Psoas muscle (tissue), 8 donors: Measurements from ENCODE around the gene KIAA0040. TPM values are rescaled to one million over a fixed set of nuclear protein-coding genes. Genes with fewer than 3 reads are reported as not detected.

ENCODE experiments used
- ATAC-seq, 4 donors: fragments of 200-7000 bp; cut with Tn5 transposase; one replicate each; pipeline ENCODE4 v1.9.1; 2020; ENCODE audit warnings: moderate library complexity in 3 of 4, mild to moderate bottlenecking in 2 of 4
- DNase-seq, 2 donors: peaks; one replicate each; pipeline ENCODE4 v3.0.0-alpha.2; 2020
- H3K27ac ChIP-seq: fragments of 200-600 bp; one replicate; pipeline ENCODE4 v1.8.0; 2022
- H3K27me3 ChIP-seq, 3 donors: fragments of 200-600 bp in 1 of 3; one replicate each; pipeline versions ENCODE4 v1.6.1 to v1.8.0; 2013 to 2022; ENCODE audit warnings: low read length in 2 of 3, mild to moderate bottlenecking in 2 of 3, moderate library complexity in 1 of 3; ENCODE audit not compliant: insufficient read depth in 3 of 3
- H3K36me3 ChIP-seq, 2 donors: fragments of 200-600 bp in 1 of 2; one replicate each; pipeline versions ENCODE4 v1.6.1 to v1.8.0; 2013 to 2022; ENCODE audit warnings: low read depth in 1 of 2, mild to moderate bottlenecking in 1 of 2, moderate library complexity in 1 of 2; ENCODE audit not compliant: insufficient read depth in 1 of 2
- H3K4me1 ChIP-seq: fragments of 200-600 bp; one replicate; pipeline ENCODE4 v1.8.0; 2022
- H3K4me3 ChIP-seq: fragments of 200-600 bp; one replicate; pipeline ENCODE4 v1.8.0; 2022; ENCODE audit warnings: mild to moderate bottlenecking
- H3K9me3 ChIP-seq: fragments of 200-600 bp; one replicate; pipeline ENCODE4 v1.8.0; 2022
- WGBS, 3 donors: extraction: QIAGEN DNeasy Blood & Tissue Kit; methylation state at CpG; one replicate each; pipeline versions ENCODE4 v1.1.6 to v1.1.7; 2013; 5-methylcytosine and 5-hydroxymethylcytosine counted together
- intact Hi-C, 2 donors: fragments of 100-400 bp; cut with DNase I; formaldehyde crosslinking; loops; one replicate each; pipeline versions ENCODE4 v1.11.0 to v1.14.2; 2022
- polyA plus RNA-seq, 3 donors: library from polyadenylated mRNA; stranded (reverse); fragments of 200-250 nt; gene quantifications; one replicate each; pipeline ENCODE4 v1.2.3, GENCODE V29; 2013
- total RNA-seq, 4 donors: library from RNA; stranded (reverse); fragmentation: NEBNext Ultra II Directional in 2 of 4; extraction: Animal tissue kit (Norgen Biotek cat#: 25700) in 2 of 4; gene quantifications; one replicate each; pipeline versions ENCODE4 v1.2.1 to v1.2.4, GENCODE V29; 2021 to 2023
- TF ChIP-seq, protein P1 (sequence below): fragments of 200-600 bp; IDR thresholded peaks from one replicate; pipeline ENCODE4 v1.8.0; 2022; ENCODE audit warnings: antibody characterized with exemption
- donor health status: healthy with polysubstance abuse.
- donor health status: DM: no; HTN: no; CAD: no; lungs with moderate emphysema.
- donor health status: Bipolar disorder and iron deficiency.
- donor health status: healthy.
- donor health status: DM: yes; HTN: yes; CAD: no.
- donor health status: DM: no; HTN: no; CAD: no.
- donor health status: DM: no; HTN: no; CAD: no.
- donor health status: DM: yes; HTN: yes; CAD: no.

The KIAA0040 gene
- total and polyA plus RNA-seq, 7 donors, result 5.7 to 48.0 (median 11.0) TPM

DNA sequence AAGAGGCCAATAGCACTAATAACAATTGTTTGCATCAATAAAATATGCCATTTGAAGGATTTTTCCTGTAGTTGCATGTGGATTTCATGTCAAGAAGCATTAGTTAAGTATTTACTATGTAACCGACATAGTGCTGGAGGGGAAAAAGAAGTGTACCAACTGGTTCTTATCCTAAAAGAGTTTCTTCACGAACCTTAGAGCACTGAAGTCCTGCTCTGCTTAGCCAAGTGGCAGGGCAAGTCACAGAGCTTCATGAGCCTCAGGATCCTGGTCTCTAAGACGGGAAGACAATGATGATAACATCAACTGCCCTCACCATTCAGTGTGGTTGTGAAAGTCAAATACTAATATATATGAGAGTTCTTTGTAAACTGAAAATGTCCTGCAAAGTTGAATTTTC, 14.1 kb downstream of the KIAA0040 start:
- H3K9me3 ChIP-seq, result no peaks in the 10 kb centered on the region
- H3K27me3 ChIP-seq, result no peaks in the 10 kb centered on the region
- H3K4me3 ChIP-seq, result no peak overlapping the region
- intact Hi-C loops, result no loop called here
- no peak overlapping the region for H3K27ac ChIP-seq
- DNase-seq (no peak), ATAC-seq (no peak)
- peaks cover 17% of the 10 kb centered on the region for H3K4me1 ChIP-seq
- TF ChIP-seq, protein P1, sequence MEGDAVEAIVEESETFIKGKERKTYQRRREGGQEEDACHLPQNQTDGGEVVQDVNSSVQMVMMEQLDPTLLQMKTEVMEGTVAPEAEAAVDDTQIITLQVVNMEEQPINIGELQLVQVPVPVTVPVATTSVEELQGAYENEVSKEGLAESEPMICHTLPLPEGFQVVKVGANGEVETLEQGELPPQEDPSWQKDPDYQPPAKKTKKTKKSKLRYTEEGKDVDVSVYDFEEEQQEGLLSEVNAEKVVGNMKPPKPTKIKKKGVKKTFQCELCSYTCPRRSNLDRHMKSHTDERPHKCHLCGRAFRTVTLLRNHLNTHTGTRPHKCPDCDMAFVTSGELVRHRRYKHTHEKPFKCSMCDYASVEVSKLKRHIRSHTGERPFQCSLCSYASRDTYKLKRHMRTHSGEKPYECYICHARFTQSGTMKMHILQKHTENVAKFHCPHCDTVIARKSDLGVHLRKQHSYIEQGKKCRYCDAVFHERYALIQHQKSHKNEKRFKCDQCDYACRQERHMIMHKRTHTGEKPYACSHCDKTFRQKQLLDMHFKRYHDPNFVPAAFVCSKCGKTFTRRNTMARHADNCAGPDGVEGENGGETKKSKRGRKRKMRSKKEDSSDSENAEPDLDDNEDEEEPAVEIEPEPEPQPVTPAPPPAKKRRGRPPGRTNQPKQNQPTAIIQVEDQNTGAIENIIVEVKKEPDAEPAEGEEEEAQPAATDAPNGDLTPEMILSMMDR, result no peak
- peaks cover 2 to 21% of the 10 kb centered on the region in 2 donors for H3K36me3 ChIP-seq
- 82 to 86% (median 85%) methylated on average over 3 of the region's 3 CpGs for WGBS, 3 donors

DNA sequence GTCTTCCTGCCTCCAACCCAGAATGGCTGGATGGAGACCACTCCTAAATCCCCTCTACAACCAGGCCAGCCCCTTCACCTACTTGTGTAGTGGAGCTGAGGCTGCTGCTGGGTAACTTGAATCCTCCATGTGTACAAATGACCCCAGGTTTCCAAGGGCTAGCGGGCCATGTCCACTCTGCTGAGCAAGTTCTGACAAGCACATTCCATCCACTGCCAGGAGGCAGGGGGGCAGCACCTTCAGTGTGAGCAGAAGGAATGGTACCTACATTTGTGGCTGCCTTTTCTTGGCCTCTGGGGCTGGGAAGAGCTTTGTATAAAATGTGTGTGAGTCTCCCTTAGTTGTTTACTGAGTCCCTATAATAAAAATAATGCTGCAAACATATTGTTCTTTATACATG, 14.5 kb downstream of the KIAA0040 start:
- WGBS, 3 donors, result 50 to 86% (median 56%) methylated on average over 1 of the region's 1 CpG
- ATAC-seq, result no peak
- Histone ChIP-seq H3K4me1 (peaks cover 17% of the 10 kb centered on the region), H3K9me3 (no peaks in the 10 kb centered on the region), H3K27me3 (no peaks in the 10 kb centered on the region), H3K27ac (no peak overlapping the region), H3K36me3 (peaks cover 4 to 21% of the 10 kb centered on the region in 2 donors), H3K4me3 (no peak overlapping the region)
- DNase-seq, result no peak
- intact Hi-C loops, result no loop called here
- TF ChIP-seq, protein P1, result no peak

DNA sequence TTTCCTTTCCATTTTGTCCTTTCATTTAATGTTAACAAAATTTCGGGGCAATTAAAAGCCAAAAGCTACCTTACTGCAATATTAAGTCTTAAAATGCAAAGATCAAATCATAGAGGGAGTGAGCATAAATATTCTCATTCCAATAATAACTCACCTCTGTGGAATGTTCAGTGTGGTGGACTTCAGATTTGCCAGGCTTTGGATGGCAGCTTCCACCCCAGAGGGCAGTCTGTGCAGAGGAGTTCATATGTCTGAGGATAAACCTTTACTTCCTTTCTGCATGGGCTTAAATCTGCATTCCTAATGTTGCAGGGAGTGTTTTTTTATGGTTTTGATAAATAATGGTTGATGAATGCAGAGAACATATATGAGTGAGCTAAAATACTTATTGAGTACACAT, 16.3 kb downstream of the KIAA0040 start:
- H3K9me3 ChIP-seq, result no peaks in the 10 kb centered on the region
- no peak for ATAC-seq
- DNase-seq, result no peak
- intact Hi-C loops, result no loop called here
- no peak overlapping the region for H3K27ac ChIP-seq
- TF ChIP-seq, protein P1, result no peak
- H3K36me3 ChIP-seq, result peaks cover 6 to 21% of the 10 kb centered on the region in 2 donors
- 98 to 100% (median 100%) methylated on average over 1 of the region's 1 CpG for WGBS, 3 donors
- H3K27me3 ChIP-seq, result no peaks in the 10 kb centered on the region
- H3K4me3 ChIP-seq, result no peak overlapping the region
- peaks cover 17% of the 10 kb centered on the region for H3K4me1 ChIP-seq

DNA sequence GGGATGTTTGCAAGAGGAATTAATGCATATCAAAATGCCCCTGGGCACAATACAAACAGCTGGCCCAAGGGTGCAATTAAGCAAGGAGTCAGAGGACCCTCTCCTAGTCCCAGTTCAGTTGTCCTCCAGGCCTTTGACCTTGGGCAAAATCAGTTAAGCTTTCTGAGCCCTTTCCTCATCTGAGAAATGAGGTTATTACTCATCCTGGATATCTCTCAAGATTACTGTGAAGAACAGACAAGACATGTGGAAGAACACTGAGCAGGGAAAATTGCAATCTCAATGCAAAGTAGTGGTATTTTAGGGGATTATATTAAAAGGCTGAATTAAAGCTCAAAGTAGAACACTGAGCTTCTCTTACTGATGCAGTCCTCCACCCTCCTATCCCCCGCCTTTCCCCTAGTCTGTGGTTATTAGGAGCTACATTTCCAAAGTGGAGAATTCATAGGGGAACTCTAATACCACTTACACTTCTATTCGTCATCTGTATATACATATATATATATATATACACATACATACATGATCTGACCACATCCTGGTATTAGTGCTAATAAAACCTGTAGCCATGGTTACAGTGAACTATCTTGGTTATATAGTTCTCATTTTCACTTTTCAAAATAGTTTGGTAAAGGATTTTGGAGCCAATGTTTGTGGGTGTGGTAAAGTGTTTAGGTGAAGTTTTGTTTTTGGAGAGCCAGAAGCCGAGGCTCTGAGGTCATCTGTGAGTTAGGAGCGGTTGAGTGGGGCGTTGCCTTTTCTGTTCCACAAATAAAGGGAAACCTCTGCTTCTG, 18.1 kb downstream of the KIAA0040 start:
- ATAC-seq, result no peak
- peaks cover 6 to 21% of the 10 kb centered on the region in 2 donors for H3K36me3 ChIP-seq

More for the DNA sequence above, 18.1 kb downstream of the KIAA0040 start:
- WGBS, 3 donors, result 71 to 82% (median 77%) methylated on average over 5 of the region's 5 CpGs
- Histone ChIP-seq H3K4me3 (no peak overlapping the region), H3K27me3 (no peaks in the 10 kb centered on the region), H3K9me3 (no peaks in the 10 kb centered on the region), H3K4me1 (peaks cover 9% of the 10 kb centered on the region), H3K27ac (no peak overlapping the region)
- TF ChIP-seq, protein P1, result no peak
- intact Hi-C loops, result no loop called here
- DNase-seq, result no peak
